HCT116 (cell line): ENCODE data around the gene GRIA1.

ENCODE experiments used
- CEBPB ChIP-seq: IDR thresholded peaks from 2 replicates; pipeline ENCODE4 v1.6.1; 2012; ENCODE audit warnings: low read depth
- EZH2 ChIP-seq: fragments of 200-600 bp; sonication (generic); IDR thresholded peaks from 2 replicates; pipeline ENCODE4 v1.6.1; 2017; ENCODE audit warnings: antibody characterized with exemption, mixed run types
- POLR2AphosphoS5 ChIP-seq: IDR thresholded peaks from 2 replicates; pipeline ENCODE4 v1.6.1; 2011; ENCODE audit warnings: mild to moderate bottlenecking, low read depth, low read length, moderate library complexity
- RAD21 ChIP-seq: IDR thresholded peaks from 2 replicates; pipeline ENCODE4 v1.6.1; 2012; ENCODE audit warnings: low read depth, mild to moderate bottlenecking
- ZFX ChIP-seq: fragments of 450-650 bp; IDR thresholded peaks from 2 replicates; pipeline ENCODE4 v1.6.1; 2017
- TF ChIP-seq, protein P1 (sequence below), 3 experiments: fragments of 200-600 bp in 1 of 3; sonication (generic) in 1 of 3; IDR thresholded peaks in 2 of 3; conservative IDR thresholded peaks in 1 of 3; 2 replicates each; pipeline ENCODE4 v1.5.1; 2012 to 2017; ENCODE audit warnings: low read depth in 2 of 3, low read length in 2 of 3, antibody characterized with exemption in 1 of 3, borderline replicate concordance in 1 of 3, control low read depth in 1 of 3, mild to moderate bottlenecking in 1 of 3, mixed read lengths in 1 of 3, mixed run types in 1 of 3, moderate library complexity in 1 of 3; ENCODE audit not compliant: insufficient read depth in 1 of 3

- no peak for TF ChIP-seq ZFX
- TF ChIP-seq EZH2: no peak
- TF ChIP-seq, protein P1, sequence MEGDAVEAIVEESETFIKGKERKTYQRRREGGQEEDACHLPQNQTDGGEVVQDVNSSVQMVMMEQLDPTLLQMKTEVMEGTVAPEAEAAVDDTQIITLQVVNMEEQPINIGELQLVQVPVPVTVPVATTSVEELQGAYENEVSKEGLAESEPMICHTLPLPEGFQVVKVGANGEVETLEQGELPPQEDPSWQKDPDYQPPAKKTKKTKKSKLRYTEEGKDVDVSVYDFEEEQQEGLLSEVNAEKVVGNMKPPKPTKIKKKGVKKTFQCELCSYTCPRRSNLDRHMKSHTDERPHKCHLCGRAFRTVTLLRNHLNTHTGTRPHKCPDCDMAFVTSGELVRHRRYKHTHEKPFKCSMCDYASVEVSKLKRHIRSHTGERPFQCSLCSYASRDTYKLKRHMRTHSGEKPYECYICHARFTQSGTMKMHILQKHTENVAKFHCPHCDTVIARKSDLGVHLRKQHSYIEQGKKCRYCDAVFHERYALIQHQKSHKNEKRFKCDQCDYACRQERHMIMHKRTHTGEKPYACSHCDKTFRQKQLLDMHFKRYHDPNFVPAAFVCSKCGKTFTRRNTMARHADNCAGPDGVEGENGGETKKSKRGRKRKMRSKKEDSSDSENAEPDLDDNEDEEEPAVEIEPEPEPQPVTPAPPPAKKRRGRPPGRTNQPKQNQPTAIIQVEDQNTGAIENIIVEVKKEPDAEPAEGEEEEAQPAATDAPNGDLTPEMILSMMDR (IDR thresholded peaks at IDR 0.05 in 2 of 3, conservative IDR thresholded peaks at IDR 0.05 in 1 of 3; ENCODE audit: borderline replicate concordance in 1 of 3, insufficient read depth in 1 of 3, low read depth in 2 of 3, low read length in 2 of 3): no peak
- no peak for TF ChIP-seq RAD21
- TF ChIP-seq CEBPB: no peak
- TF ChIP-seq POLR2AphosphoS5: no peak
Observed at GRCh38 chr5:153744751-153745150, 254.3 kb downstream of the GRIA1 start.
